ENCODE results near the gene ADGRL3.

- TF ChIP-seq CTCF (IDR thresholded peaks at IDR 0.05; ENCODE audit: low read depth, low read length, missing input control) (no peak), RAD21 (IDR thresholded peaks at IDR 0.05) (no peak), YY1 (IDR thresholded peaks at IDR 0.05) (no peak), JUND (IDR thresholded peaks at IDR 0.05) (no peak), ZBTB33 (IDR thresholded peaks at IDR 0.05) (no peak), TAF1 (conservative IDR thresholded peaks at IDR 0.05) (no peak), RXRA (IDR thresholded peaks at IDR 0.05) (no peak), GABPA (IDR thresholded peaks at IDR 0.05 in 1 of 2, conservative IDR thresholded peaks at IDR 0.05 in 1 of 2) (no peak)
Measured at GRCh38 chr4:61889117-61889516, 689.0 kb downstream of the ADGRL3 start.

All from liver (tissue), 3 donors.